SKM-1 treated with dmso at 0.1 percent for 144 hours (cell line): ENCODE results near the gene F12.
A peak's percentile ranks its signal among the peaks of the same experiment; 100 is the strongest.

Experiments
- DNase-seq: peaks from one replicate; lab custom pipeline; 2025; ENCODE audit not compliant: unreplicated experiment; lab: John Stamatoyannopoulos, UW

The F12 gene

DNA sequence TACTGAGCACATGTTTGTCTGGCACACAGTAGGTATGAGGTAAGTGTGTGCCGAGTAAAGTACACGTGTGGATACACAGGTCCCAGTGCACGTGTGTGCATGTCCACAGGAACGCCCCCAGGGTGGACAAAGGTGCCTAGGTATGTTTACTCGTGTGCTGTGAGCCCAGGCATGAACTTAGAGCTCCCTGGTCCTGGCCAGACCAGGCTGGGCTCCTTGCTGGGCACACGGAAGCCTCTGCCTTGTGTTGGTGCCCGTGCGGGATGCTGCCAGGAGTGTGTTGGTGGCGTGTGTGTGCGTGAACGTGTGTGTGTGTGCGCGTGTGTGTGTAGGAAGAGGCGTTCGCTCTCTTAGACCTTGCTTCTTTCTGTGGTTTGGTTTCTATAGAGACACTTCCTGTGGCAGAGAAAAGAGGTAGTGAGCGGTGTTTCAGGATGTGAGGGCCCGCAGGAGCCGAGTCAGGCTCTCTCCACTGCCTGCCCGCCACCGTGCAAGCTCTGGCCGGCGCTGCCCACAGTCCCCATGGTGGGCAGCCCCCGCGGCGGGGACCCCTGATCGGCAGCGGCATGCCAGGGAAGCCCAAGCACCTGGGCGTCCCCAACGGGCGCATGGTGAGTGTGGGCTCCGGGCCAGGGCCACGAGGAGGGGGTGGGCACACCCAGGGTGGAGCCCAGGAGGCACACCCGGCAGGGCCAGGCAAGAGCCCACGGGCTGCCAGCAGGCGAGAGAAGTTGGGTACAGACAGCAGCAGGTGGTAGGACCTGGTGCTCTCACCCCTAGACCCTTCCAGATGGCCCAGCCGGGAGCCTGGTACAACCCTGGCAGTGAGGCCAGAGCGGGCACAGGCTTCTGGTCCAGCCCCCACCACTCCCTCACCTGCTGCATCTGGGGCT, 51.7 kb downstream of the F12 start, which contains the start of gene RGS14:
Gene RGS14, plus strand, starts transcription at position 466 of the 893 bp plus-strand sequence. Its CDS starts 101 bp downstream, at position 567.
- DNase-seq = peak; percentile 96

DNA sequence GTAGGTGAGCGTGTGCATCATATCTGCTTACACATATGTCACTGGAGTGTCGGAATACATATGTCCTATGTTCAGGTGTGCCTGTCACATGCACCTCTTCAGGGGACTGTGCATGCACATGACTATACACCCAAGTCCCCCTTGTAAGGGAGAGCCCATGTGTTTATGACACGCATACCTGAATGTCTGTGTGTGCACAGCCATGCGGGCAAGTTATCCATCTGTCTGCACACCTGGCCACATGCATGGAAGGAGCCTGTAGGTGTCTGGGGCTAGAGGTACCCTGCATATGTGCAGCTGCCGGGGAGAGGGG, 52.3 kb downstream of the F12 start:
- DNase-seq = no peak

DNA sequence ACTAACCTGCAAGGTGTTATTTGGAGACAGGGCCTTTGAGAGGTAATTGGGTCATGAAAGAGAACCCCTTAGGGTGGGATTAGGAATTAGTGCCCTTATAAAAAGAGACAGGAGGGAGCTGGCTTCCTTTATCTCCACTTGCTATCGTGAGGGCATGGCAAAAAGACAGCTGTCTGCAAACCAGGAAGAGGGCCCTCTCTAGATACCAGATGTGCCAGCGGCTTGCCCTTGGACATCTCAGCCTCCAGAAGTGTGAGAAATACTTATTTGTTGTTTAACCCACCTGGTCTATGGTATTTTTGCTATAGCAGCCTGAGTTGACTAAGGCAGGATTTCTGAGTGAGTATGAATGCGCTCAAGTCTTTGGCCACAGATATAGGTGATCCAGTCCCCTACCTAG, 52.6 kb downstream of the F12 start:
- DNase-seq = no peak

DNA sequence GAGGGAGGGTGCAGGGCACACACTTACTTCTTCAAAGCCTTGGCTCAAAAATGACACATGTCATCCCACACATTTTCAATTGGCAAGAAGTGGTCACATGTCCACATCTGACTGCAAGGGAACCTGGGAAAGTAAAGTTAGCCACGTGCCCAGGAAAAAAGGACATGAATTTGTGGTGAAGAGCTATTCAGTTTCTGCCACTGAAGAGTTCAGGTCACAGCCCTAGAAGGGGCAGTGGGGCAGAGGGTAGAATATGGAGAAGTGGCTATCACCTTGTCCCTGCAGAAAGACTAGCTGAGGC, 53.5 kb downstream of the F12 start:
- DNase-seq = peak; percentile 28

DNA sequence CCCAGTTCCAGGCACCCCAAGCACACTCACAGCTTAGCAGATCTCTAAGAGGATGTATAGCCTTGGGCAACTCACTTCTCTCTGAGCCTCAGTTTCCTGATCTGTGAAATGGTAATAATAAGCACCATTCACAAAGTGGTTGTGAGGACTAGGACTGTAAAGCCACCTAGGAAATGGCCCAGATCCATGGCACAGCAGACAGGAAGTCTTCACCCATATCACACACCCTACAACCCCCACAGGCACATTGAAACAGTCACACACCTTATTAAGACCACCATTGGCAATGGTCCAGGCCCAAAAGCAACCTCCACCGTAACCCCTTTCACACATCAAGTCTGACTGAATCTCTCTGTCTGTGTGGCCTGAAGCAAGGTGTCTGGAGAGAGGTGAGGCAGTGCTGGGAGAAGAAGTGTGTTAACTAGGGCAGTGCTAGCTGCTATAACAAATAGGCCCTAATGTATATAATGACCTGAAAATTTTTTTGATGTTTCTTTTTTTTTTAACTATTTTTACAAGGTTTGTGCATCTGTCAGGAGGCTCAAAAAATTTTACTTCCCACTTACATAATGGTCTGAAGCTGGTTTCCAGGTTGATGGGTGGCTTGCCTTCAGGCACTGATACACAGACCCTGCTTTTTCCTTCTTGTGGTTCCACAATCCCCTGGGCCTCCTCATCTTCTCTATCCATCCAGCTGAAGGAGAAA, 54.0 kb downstream of the F12 start:
- no peak for DNase-seq

DNA sequence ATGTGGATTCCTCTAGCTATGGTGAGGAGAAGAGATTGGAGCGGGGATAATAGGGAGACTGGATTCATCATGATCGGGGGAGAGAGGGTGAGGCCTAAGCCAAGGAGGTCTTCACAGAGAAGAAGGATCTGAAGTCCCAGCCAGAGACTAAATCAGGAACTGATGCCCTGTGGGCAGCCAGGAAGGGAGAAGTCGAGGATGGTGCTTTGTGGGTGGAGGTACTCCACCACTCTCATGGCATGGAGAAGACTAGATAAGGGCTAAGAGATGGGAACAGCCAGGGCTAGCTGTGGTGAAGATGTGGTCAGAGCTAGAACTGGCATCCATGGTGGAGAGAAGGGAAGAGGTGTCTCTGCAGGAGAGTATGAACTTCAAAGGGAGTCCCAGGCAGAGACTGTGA, 54.7 kb downstream of the F12 start:
- no peak for DNase-seq

DNA sequence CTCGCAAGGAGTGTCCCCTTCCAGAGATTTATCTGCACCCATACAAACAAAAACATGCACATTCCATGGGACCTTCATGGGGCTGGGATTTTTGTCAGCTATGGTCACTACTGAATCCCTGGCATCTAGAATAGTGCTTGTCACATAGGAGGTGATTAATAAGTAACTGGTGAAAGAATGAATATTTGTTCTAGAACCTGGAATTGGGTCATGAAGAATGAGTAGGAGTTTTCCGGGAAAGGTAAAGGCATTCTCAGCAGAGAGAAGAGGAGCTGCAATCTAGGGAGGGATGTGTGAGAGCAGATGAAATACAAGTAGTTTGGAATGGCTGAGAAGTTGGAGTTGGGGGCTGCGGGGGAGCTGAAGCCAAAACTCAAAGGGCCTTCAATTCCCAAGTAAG, 55.1 kb downstream of the F12 start:
- DNase-seq = no peak

DNA sequence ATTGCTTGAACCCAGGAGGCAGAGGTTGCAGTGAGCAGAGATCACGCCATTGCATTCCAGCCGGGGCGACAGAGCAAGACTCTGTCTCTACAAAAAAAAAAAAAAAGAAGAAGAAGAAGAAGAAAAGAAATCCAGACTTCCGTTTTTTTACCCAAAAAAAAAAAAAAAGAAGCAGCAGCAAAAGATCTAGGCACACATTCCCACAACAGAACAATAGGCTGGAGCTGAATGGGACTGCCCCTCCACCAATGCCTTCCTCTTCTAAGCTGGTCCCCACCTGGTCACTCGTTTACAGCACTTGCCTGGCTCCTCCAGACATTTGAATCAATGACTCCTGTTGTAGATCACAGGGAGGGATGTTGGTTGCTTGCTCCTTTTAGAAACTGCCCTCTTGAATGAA, 56.3 kb downstream of the F12 start:
- no peak for DNase-seq
